ENCODE data around the gene THSD8. TPM values are rescaled to one million over a fixed set of nuclear protein-coding genes. Genes with fewer than 3 reads are reported as not detected.

THSD8 gene
- polyA plus RNA-seq, 1 donor from 2014 or later, result not detected

DNA sequence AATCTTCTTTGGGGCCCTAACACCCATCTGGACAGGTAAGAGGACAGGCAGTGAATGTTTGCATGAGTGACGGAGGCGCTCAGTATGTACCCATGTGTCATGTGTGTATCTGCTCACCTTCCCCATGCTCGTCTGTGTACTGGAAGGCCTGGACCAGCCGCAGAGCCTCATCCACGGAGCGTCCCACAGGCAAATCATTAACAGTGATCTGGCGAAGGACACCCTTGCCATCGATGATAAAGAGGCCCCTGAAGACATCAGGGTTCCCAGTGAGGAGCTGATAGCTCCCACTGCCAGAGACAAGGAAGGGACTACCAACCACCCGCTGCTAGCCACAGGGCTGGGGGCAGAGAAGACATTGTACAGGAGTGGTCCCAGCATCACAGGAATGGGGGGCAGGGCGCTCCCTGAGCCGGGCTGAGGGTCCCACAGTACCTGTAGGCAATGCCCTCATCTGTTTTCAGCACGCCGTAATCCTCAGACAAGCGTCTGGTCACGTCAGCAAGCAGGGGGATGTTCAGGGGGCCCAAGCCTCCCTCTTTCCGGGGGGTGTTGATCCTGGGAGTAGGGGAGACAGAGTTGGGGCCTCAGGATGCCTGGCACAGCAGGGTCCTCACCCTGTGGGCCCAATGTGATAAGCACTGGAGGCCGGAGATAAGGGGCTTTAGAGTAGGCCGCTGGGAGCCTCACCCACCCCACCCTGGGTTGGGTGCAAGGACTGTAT lies 2.0 kb upstream of the THSD8 start:
- Histone ChIP-seq H3K4me3 (ENCODE audit: low read length) (peak overlapping the region; percentile 95), H3K27me3 (ENCODE audit: insufficient read depth, low read depth, low read length) (no peaks in the 10 kb centered on the region), H3K9me2 (ENCODE audit: insufficient read depth, low read length) (no peaks in the 10 kb centered on the region), H2AFZ (ENCODE audit: low read depth, low read length) (no peak overlapping the region), H3K79me2 (replicated peaks; ENCODE audit: insufficient read depth, low read length) (peaks cover 19% of the 10 kb centered on the region), H3K9ac (ENCODE audit: low read length) (peak overlapping the region; percentile 97), H3K9me3 (ENCODE audit: low read length) (no peaks in the 10 kb centered on the region), H3K27ac (ENCODE audit: low read length) (peak overlapping the region; percentile 85), H3K36me3 (ENCODE audit: insufficient read depth, low read length) (no peaks in the 10 kb centered on the region), H4K20me1 (ENCODE audit: insufficient read depth) (no peaks in the 10 kb centered on the region), H3K4me2 (ENCODE audit: low read length) (peak overlapping the region; percentile 93), H3F3A (ENCODE audit: insufficient read depth, low read length, poor library complexity, severe bottlenecking) (no peaks in the 10 kb centered on the region)
- TF ChIP-seq EP300 (conservative IDR thresholded peaks at IDR 0.05; ENCODE audit: poor library complexity, severe bottlenecking) (no peak), EZH2 (IDR thresholded peaks at IDR 0.05; ENCODE audit: borderline replicate concordance, insufficient read depth, low read length, poor library complexity, severe bottlenecking) (no peak)

DNA sequence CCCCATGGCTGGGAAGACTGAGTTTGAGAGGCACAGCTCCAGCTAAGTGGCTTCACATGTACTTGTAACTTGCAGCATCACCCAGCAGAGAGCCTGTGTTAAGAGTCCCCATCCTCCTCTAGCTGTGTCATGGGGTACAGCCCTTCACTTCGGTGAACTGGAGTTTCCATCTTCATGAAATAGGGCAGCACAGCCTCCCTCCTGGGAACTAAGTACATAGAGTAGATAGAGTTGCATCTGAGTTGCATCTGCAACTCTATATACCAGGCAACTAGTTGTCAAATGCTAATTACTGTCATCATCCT lies 1.5 kb upstream of the THSD8 start:
- no peaks in the 10 kb centered on the region for H4K20me1 ChIP-seq (ENCODE audit: insufficient read depth)
- H3K27ac ChIP-seq (ENCODE audit: low read length), result peak overlapping the region; percentile 85
- H3F3A ChIP-seq (ENCODE audit: insufficient read depth, low read length, poor library complexity, severe bottlenecking), result no peaks in the 10 kb centered on the region
- no peaks in the 10 kb centered on the region for H3K27me3 ChIP-seq (ENCODE audit: insufficient read depth, low read depth, low read length)
- H3K4me2 ChIP-seq (ENCODE audit: low read length), result peak overlapping the region; percentile 93
- TF ChIP-seq RAD21 (conservative IDR thresholded peaks at IDR 0.05) (no peak), SMC3 (conservative IDR thresholded peaks at IDR 0.05; ENCODE audit: poor library complexity) (no peak), EP300 (conservative IDR thresholded peaks at IDR 0.05; ENCODE audit: poor library complexity, severe bottlenecking) (no peak), TAF1 (IDR thresholded peaks at IDR 0.05; ENCODE audit: low read depth) (no peak), POLR2AphosphoS5 (IDR thresholded peaks at IDR 0.05) (no peak), EZH2 (IDR thresholded peaks at IDR 0.05; ENCODE audit: borderline replicate concordance, insufficient read depth, low read length, poor library complexity, severe bottlenecking) (no peak), MXI1 (conservative IDR thresholded peaks at IDR 0.05; ENCODE audit: poor library complexity, severe bottlenecking) (no peak)
- TF ChIP-seq, protein P1, sequence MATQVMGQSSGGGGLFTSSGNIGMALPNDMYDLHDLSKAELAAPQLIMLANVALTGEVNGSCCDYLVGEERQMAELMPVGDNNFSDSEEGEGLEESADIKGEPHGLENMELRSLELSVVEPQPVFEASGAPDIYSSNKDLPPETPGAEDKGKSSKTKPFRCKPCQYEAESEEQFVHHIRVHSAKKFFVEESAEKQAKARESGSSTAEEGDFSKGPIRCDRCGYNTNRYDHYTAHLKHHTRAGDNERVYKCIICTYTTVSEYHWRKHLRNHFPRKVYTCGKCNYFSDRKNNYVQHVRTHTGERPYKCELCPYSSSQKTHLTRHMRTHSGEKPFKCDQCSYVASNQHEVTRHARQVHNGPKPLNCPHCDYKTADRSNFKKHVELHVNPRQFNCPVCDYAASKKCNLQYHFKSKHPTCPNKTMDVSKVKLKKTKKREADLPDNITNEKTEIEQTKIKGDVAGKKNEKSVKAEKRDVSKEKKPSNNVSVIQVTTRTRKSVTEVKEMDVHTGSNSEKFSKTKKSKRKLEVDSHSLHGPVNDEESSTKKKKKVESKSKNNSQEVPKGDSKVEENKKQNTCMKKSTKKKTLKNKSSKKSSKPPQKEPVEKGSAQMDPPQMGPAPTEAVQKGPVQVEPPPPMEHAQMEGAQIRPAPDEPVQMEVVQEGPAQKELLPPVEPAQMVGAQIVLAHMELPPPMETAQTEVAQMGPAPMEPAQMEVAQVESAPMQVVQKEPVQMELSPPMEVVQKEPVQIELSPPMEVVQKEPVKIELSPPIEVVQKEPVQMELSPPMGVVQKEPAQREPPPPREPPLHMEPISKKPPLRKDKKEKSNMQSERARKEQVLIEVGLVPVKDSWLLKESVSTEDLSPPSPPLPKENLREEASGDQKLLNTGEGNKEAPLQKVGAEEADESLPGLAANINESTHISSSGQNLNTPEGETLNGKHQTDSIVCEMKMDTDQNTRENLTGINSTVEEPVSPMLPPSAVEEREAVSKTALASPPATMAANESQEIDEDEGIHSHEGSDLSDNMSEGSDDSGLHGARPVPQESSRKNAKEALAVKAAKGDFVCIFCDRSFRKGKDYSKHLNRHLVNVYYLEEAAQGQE (IDR thresholded peaks at IDR 0.05; ENCODE audit: borderline replicate concordance), result no peak
- TF ChIP-seq, protein P2, sequence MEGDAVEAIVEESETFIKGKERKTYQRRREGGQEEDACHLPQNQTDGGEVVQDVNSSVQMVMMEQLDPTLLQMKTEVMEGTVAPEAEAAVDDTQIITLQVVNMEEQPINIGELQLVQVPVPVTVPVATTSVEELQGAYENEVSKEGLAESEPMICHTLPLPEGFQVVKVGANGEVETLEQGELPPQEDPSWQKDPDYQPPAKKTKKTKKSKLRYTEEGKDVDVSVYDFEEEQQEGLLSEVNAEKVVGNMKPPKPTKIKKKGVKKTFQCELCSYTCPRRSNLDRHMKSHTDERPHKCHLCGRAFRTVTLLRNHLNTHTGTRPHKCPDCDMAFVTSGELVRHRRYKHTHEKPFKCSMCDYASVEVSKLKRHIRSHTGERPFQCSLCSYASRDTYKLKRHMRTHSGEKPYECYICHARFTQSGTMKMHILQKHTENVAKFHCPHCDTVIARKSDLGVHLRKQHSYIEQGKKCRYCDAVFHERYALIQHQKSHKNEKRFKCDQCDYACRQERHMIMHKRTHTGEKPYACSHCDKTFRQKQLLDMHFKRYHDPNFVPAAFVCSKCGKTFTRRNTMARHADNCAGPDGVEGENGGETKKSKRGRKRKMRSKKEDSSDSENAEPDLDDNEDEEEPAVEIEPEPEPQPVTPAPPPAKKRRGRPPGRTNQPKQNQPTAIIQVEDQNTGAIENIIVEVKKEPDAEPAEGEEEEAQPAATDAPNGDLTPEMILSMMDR (IDR thresholded peaks at IDR 0.05; ENCODE audit: poor library complexity, severe bottlenecking), result no peak
- H3K36me3 ChIP-seq (ENCODE audit: insufficient read depth, low read length), result no peaks in the 10 kb centered on the region
- no peaks in the 10 kb centered on the region for H3K9me3 ChIP-seq (ENCODE audit: low read length)
- H3K79me2 ChIP-seq (replicated peaks; ENCODE audit: insufficient read depth, low read length), result peaks cover 19% of the 10 kb centered on the region
- H3K9ac ChIP-seq (ENCODE audit: low read length), result peak overlapping the region; percentile 97
- no peaks in the 10 kb centered on the region for H3K9me2 ChIP-seq (ENCODE audit: insufficient read depth, low read length)
- peak overlapping the region; percentile 95 for H3K4me3 ChIP-seq (ENCODE audit: low read length)
- no peak overlapping the region for H2AFZ ChIP-seq (ENCODE audit: low read depth, low read length)
